DND-41 (cell line): ENCODE data around the gene CARD11.

ENCODE experiments used
- EZH2 ChIP-seq: IDR thresholded peaks from 3 replicates; pipeline ENCODE4 v1.6.1; 2012; ENCODE audit warnings: borderline replicate concordance, low read depth, mild to moderate bottlenecking, moderate library complexity, low read length, inconsistent platforms; ENCODE audit not compliant: severe bottlenecking
- TF ChIP-seq, protein P1 (sequence below): IDR thresholded peaks from 2 replicates; pipeline ENCODE4 v1.5.1; 2012; ENCODE audit warnings: borderline replicate concordance, low read length, moderate library complexity, mild to moderate bottlenecking; ENCODE audit not compliant: poor library complexity, severe bottlenecking; ENCODE audit errors: extremely low read depth

DNA sequence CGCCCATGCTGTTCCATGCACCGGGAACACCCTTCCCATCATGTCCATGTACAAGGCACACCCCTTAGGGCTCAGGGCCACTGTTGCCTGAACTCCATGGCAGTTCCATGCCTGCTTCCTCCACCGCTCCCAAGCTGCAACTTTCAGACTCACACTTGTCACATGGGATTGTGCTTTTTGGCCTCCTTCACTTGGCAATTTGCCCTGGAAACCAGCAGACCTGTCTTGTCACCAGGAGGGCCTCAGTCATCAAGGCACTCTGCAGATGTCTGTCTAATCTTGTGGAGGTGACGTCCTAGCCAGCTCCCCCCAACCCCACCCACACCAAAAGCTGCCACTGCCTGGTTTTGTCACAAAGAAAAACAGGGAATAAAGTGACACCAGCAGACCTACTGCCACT lies 47.5 kb downstream of the CARD11 start:
- TF ChIP-seq, protein P1, sequence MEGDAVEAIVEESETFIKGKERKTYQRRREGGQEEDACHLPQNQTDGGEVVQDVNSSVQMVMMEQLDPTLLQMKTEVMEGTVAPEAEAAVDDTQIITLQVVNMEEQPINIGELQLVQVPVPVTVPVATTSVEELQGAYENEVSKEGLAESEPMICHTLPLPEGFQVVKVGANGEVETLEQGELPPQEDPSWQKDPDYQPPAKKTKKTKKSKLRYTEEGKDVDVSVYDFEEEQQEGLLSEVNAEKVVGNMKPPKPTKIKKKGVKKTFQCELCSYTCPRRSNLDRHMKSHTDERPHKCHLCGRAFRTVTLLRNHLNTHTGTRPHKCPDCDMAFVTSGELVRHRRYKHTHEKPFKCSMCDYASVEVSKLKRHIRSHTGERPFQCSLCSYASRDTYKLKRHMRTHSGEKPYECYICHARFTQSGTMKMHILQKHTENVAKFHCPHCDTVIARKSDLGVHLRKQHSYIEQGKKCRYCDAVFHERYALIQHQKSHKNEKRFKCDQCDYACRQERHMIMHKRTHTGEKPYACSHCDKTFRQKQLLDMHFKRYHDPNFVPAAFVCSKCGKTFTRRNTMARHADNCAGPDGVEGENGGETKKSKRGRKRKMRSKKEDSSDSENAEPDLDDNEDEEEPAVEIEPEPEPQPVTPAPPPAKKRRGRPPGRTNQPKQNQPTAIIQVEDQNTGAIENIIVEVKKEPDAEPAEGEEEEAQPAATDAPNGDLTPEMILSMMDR, result no peak
- TF ChIP-seq EZH2, result no peak
